ENCODE results near the gene LY6G6D.

DNA sequence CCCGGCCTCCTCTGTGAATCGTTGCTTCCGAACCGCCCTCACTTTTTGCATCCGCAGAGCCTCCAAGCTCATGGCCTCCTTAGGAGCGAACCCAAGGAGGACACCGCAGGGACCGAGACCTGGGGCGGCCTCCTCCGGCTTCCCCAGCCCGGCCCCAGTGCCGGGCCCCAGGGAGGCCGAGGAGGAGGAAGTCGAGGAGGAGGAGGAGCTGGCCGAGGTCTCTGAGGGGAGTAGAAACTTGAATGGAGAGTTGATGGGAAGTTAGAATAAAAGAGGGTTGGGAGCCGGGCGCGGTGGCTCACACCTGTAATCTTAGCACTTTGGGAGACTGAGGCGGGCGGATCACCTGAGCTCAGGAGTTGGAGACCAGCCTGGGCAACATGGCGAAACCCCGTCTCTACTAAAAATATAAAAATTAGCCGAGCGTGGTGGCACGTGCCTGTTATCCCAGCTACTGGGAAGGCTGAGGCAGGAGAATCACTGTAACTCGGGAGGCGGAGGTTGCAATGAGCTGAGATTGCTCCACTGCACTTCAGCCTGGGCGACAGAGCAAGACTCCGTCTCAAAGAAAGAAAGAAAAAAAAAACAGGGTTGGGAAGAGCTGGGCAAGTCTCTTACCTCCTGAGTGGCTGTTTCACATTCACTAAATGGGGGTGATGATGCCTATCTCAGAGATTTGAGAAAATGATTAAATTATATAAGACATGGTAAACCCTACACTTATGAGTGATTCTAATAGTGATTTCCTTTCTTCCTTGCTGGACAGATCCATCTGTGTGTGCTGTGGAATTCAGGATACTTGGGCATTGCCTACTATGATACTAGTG lies 25.5 kb downstream of the LY6G6D start:
- TF ChIP-seq EZH2 (IDR thresholded peaks at IDR 0.05; ENCODE audit: borderline replicate concordance, low read depth, low read length, severe bottlenecking), result no peak
- TF ChIP-seq, protein P1, sequence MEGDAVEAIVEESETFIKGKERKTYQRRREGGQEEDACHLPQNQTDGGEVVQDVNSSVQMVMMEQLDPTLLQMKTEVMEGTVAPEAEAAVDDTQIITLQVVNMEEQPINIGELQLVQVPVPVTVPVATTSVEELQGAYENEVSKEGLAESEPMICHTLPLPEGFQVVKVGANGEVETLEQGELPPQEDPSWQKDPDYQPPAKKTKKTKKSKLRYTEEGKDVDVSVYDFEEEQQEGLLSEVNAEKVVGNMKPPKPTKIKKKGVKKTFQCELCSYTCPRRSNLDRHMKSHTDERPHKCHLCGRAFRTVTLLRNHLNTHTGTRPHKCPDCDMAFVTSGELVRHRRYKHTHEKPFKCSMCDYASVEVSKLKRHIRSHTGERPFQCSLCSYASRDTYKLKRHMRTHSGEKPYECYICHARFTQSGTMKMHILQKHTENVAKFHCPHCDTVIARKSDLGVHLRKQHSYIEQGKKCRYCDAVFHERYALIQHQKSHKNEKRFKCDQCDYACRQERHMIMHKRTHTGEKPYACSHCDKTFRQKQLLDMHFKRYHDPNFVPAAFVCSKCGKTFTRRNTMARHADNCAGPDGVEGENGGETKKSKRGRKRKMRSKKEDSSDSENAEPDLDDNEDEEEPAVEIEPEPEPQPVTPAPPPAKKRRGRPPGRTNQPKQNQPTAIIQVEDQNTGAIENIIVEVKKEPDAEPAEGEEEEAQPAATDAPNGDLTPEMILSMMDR (IDR thresholded peaks at IDR 0.05; ENCODE audit: extremely low read depth in 1 of 2, insufficient read depth in 1 of 2, low read depth in 1 of 2, low read length in 2 of 2), result no peak
- no peak for TF ChIP-seq POLR2AphosphoS5 (IDR thresholded peaks at IDR 0.05; ENCODE audit: insufficient read depth, low read depth, low read length)
- peak; percentile 2 for TF ChIP-seq POLR2A (IDR thresholded peaks at IDR 0.05; ENCODE audit: low read depth, low read length)

All from endothelial cell of umbilical vein (primary cell).